Common myeloid progenitor, CD34-positive (primary cell): ENCODE measurements around the gene TMPRSS4.

Experiments
- CTCF ChIA-PET: fragments of 350-600 bp; sonication (Branson Sonifier 250); formaldehyde crosslinking; loops from one replicate; lab custom pipeline; 2021; ENCODE audit warnings: antibody characterized with exemption; lab: Charles Lee
- POLR2A ChIA-PET: fragments of 350-600 bp; sonication (Branson Sonifier 250); formaldehyde crosslinking; loops from one replicate; lab custom pipeline; 2021; ENCODE audit warnings: antibody characterized with exemption; lab: Charles Lee
- DNase-seq, 3 donors: peaks; one replicate each; pipeline versions ENCODE4 v3.0.0 to v3.0.0-alpha.2; 2013
- H3K27ac ChIP-seq, 2 experiments: 1 replicate in 1 of 2; 2 replicates in 1 of 2; pipeline ENCODE4 v1.7.0; 2013; ENCODE audit warnings: inconsistent platforms in 2 of 2, low read length in 2 of 2, mild to moderate bottlenecking in 2 of 2, low read depth in 1 of 2, moderate library complexity in 1 of 2; ENCODE audit not compliant: severe bottlenecking in 2 of 2, insufficient read depth in 1 of 2, poor library complexity in 1 of 2
- H3K27me3 ChIP-seq, 5 experiments: replicated peaks in 2 of 5; 1 replicate in 3 of 5; 2 replicates in 2 of 5; pipeline versions ENCODE4 v1.6.1 to v1.7.0; 2013; ENCODE audit warnings: low read length in 4 of 5, mild to moderate bottlenecking in 2 of 5, moderate library complexity in 2 of 5, inconsistent platforms in 1 of 5; ENCODE audit not compliant: insufficient read depth in 5 of 5, control insufficient read depth in 4 of 5
- H3K36me3 ChIP-seq, 4 experiments: 1 replicate in 2 of 4; 2 replicates in 2 of 4; pipeline versions ENCODE4 v1.6.1 to v1.7.0; 2013; ENCODE audit warnings: low read length in 3 of 4, control low read depth in 1 of 4, mild to moderate bottlenecking in 1 of 4; ENCODE audit not compliant: control insufficient read depth in 4 of 4, insufficient read depth in 4 of 4
- H3K4me1 ChIP-seq, 4 experiments: 1 replicate in 3 of 4; 2 replicates in 1 of 4; pipeline versions ENCODE4 v1.6.1 to v1.7.1; 2013; ENCODE audit warnings: low read length in 3 of 4, mild to moderate bottlenecking in 3 of 4, control low read depth in 1 of 4, inconsistent platforms in 1 of 4, moderate library complexity in 1 of 4; ENCODE audit not compliant: control insufficient read depth in 4 of 4, insufficient read depth in 4 of 4; ENCODE audit errors: control extremely low read depth in 1 of 4
- H3K4me3 ChIP-seq, 7 experiments: 1 replicate in 4 of 7; 2 replicates in 3 of 7; pipeline versions ENCODE4 v1.5.1 to v1.7.0; 2013; ENCODE audit warnings: mild to moderate bottlenecking in 7 of 7, low read length in 6 of 7, moderate library complexity in 6 of 7, inconsistent platforms in 2 of 7, low read depth in 2 of 7, control low read depth in 1 of 7; ENCODE audit not compliant: insufficient read depth in 4 of 7, control insufficient read depth in 1 of 7; ENCODE audit errors: extremely low read depth in 1 of 7
- H3K9me3 ChIP-seq, 5 experiments: 1 replicate in 4 of 5; 2 replicates in 1 of 5; pipeline versions ENCODE4 v1.6.1 to v1.7.1; 2013; ENCODE audit warnings: low read length in 4 of 5, mild to moderate bottlenecking in 2 of 5, inconsistent platforms in 1 of 5, low read depth in 1 of 5, moderate library complexity in 1 of 5; ENCODE audit not compliant: control insufficient read depth in 4 of 5, insufficient read depth in 2 of 5; ENCODE audit errors: control extremely low read depth in 1 of 5
- WGBS: methylation state at CpG from one replicate; pipeline ENCODE4 v1.1.5; 2013; ENCODE audit not compliant: insufficient coverage; 5-methylcytosine and 5-hydroxymethylcytosine counted together

TMPRSS4 gene

GRCh38 chr11:118079491-118079890, 2.6 kb downstream of the TMPRSS4 start:
- CTCF ChIA-PET, result interaction anchor here (1.2 to 4.4 kb wide), 6 partner anchors 9 to 255 kb away, joined by 3 to 25 read pairs (median 6); partner anchors contain the start of genes FXYD2 and SMIM35
- H3K9me3 ChIP-seq, result no peaks in the 10 kb centered on the region
- peaks cover 0 to 2% (median 0%) of the 10 kb centered on the region in 5 experiments for H3K27me3 ChIP-seq
- POLR2A ChIA-PET, result no interaction called here
- no peaks in the 10 kb centered on the region for H3K36me3 ChIP-seq
- no peak for DNase-seq
- no peak overlapping the region for H3K4me3 ChIP-seq
- over 99% methylated on average over 10 of the region's 10 CpGs for WGBS
- peaks cover 4 to 26% (median 22%) of the 10 kb centered on the region in 4 experiments for H3K4me1 ChIP-seq
- H3K27ac ChIP-seq, result no peak overlapping the region

GRCh38 chr11:118080296-118080695, 3.4 kb downstream of the TMPRSS4 start:
- Histone ChIP-seq H3K4me3 (no peak overlapping the region), H3K4me1 (peaks cover 4 to 31% (median 26%) of the 10 kb centered on the region in 4 experiments)
- POLR2A ChIA-PET, result no interaction called here

GRCh38 chr11:118081241-118081958, 4.5 kb downstream of the TMPRSS4 start:
- CTCF ChIA-PET, result interaction anchor here (0.6 to 4.4 kb wide), 5 partner anchors 7 to 357 kb away, joined by 3 to 25 read pairs (median 4); partner anchors contain the start of gene SMIM35
- no peaks in the 10 kb centered on the region for H3K36me3 ChIP-seq
- H3K27ac ChIP-seq, result no peak overlapping the region
- peaks cover 0 to 9% (median 0%) of the 10 kb centered on the region in 5 experiments for H3K9me3 ChIP-seq
- 79% methylated on average over 11 of the region's 18 CpGs for WGBS
- H3K4me1 ChIP-seq, result peaks cover 4 to 39% (median 26%) of the 10 kb centered on the region in 4 experiments
- H3K27me3 ChIP-seq, result peaks cover 0 to 2% (median 0%) of the 10 kb centered on the region in 5 experiments
- no peak overlapping the region for H3K4me3 ChIP-seq
- POLR2A ChIA-PET, result no interaction called here
- DNase-seq, result peak in 2 of 3 donors; percentile 36 to 47

More at GRCh38 chr11:118080296-118080695, 3.4 kb downstream of the TMPRSS4 start:
- no peak for DNase-seq
- Histone ChIP-seq H3K27me3 (peaks cover 0 to 2% (median 0%) of the 10 kb centered on the region in 5 experiments), H3K36me3 (no peaks in the 10 kb centered on the region), H3K9me3 (no peaks in the 10 kb centered on the region), H3K27ac (no peak overlapping the region)
- 100% methylated on average over 3 of the region's 5 CpGs for WGBS
- CTCF ChIA-PET, result interaction anchor here (1.2 to 4.4 kb wide), 7 partner anchors 8 to 255 kb away, joined by 3 to 25 read pairs (median 6); partner anchors contain the start of genes FXYD2 and SMIM35

- Histone ChIP-seq H3K27me3 (peaks cover 0 to 2% (median 0%) of the 10 kb centered on the region in 5 experiments), H3K9me3 (peaks cover 0 to 25% (median 4%) of the 10 kb centered on the region in 5 experiments), H3K36me3 (no peaks in the 10 kb centered on the region), H3K4me3 (no peak overlapping the region), H3K4me1 (peaks cover 4 to 55% (median 31%) of the 10 kb centered on the region in 4 experiments), H3K27ac (peak overlapping the region in 1 of 2 experiments; percentile 38)
- no peak for DNase-seq
- CTCF ChIA-PET, result interaction anchor here (0.8 to 1.5 kb wide), 5 partner anchors 9 to 266 kb away, joined by 3 to 4 read pairs (median 4); no protein-coding TSS in a partner anchor
- WGBS, result 81% methylated on average over 20 of the region's 21 CpGs
- POLR2A ChIA-PET, result no interaction called here
Measured at GRCh38 chr11:118082880-118083552, 6.1 kb downstream of the TMPRSS4 start.

GRCh38 chr11:118084247-118084646, 7.4 kb downstream of the TMPRSS4 start:
- 4% methylated on average over 2 of the region's 4 CpGs for WGBS
- POLR2A ChIA-PET, result no interaction called here
- no peaks in the 10 kb centered on the region for H3K27me3 ChIP-seq

GRCh38 chr11:118084656-118085055, 7.8 kb downstream of the TMPRSS4 start:
- Histone ChIP-seq H3K27ac (peak overlapping the region in 1 of 2 experiments; percentile 25), H3K36me3 (no peaks in the 10 kb centered on the region), H3K4me3 (peak overlapping the region in 1 of 7 experiments; percentile 4), H3K27me3 (no peaks in the 10 kb centered on the region), H3K9me3 (peaks cover 0 to 29% (median 4%) of the 10 kb centered on the region in 5 experiments), H3K4me1 (peaks cover 4 to 68% (median 37%) of the 10 kb centered on the region in 4 experiments)
- no peak for DNase-seq
- CTCF ChIA-PET, result interaction anchor here (0.6 kb wide), 2 partner anchors 48 to 50 kb away, joined by 3 to 4 read pairs; no protein-coding TSS in a partner anchor
- POLR2A ChIA-PET, result no interaction called here

More at GRCh38 chr11:118084247-118084646, 7.4 kb downstream of the TMPRSS4 start:
- H3K4me1 ChIP-seq, result peaks cover 4 to 67% (median 37%) of the 10 kb centered on the region in 4 experiments
- CTCF ChIA-PET, result no interaction called here
- peak overlapping the region in 1 of 2 experiments; percentile 25 for H3K27ac ChIP-seq
- no peaks in the 10 kb centered on the region for H3K36me3 ChIP-seq
- H3K4me3 ChIP-seq, result peak overlapping the region in 3 of 7 experiments; percentile 4 to 20 (median 13)
- peak; percentile 27 to 87 (median 82) for DNase-seq
- H3K9me3 ChIP-seq, result peaks cover 0 to 29% (median 4%) of the 10 kb centered on the region in 5 experiments
